ENCODE measurements around the gene RPL10. TPM values are rescaled to one million over a fixed set of nuclear protein-coding genes. Genes with fewer than 3 reads are reported as not detected.

RPL10 gene
- total and polyA plus RNA-seq, 2 of the 13 experiments (the other 11 are each of a cell fraction or from before 2014, with no cell fraction given), result 2,381 to 4,713 TPM

DNA sequence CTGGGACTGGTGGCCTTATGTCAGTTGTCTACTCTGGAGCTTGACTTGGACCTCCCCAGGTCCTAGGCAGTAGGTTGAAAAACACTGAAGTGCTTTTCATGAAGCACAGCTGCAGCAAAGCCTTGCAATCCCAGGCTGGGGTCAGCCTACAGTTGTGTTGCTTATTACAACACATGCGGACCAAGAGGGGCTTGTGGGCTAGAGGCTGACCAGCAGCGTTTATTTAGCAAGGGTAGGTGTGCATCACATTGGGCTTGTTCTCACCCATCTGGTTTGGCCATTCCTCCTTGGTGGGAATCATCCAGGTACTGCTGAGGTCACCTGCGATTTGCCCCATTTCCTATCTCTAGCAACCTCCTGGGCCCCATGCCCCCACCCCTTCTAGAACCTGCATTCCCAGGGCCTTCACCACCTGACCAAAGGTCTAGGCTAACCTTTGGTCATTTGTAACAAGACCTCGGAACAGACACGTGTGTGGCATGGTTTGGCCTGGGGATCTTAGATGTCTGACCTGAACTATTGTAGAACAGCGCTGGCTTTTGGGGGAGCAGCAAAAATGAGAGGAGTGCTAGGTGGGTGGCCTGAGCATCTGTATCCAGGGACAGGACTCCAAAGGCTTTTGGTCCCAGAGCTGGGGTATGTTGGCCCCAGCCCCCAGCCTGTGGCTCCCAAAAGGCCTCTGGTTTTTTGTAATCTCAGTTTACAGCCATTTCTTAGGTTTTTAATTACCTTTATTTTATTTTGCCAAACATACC is 3.0 kb downstream of the RPL10 start (continued):
- TF ChIP-seq, protein P1, sequence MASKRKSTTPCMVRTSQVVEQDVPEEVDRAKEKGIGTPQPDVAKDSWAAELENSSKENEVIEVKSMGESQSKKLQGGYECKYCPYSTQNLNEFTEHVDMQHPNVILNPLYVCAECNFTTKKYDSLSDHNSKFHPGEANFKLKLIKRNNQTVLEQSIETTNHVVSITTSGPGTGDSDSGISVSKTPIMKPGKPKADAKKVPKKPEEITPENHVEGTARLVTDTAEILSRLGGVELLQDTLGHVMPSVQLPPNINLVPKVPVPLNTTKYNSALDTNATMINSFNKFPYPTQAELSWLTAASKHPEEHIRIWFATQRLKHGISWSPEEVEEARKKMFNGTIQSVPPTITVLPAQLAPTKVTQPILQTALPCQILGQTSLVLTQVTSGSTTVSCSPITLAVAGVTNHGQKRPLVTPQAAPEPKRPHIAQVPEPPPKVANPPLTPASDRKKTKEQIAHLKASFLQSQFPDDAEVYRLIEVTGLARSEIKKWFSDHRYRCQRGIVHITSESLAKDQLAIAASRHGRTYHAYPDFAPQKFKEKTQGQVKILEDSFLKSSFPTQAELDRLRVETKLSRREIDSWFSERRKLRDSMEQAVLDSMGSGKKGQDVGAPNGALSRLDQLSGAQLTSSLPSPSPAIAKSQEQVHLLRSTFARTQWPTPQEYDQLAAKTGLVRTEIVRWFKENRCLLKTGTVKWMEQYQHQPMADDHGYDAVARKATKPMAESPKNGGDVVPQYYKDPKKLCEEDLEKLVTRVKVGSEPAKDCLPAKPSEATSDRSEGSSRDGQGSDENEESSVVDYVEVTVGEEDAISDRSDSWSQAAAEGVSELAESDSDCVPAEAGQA (IDR thresholded peaks at IDR 0.05; ENCODE audit: low read depth), result no peak
- TF ChIP-seq, protein P1 (CRISPR knock-in tag; IDR thresholded peaks at IDR 0.05; ENCODE audit: borderline replicate concordance), result no peak
- TF ChIP-seq, protein P2, sequence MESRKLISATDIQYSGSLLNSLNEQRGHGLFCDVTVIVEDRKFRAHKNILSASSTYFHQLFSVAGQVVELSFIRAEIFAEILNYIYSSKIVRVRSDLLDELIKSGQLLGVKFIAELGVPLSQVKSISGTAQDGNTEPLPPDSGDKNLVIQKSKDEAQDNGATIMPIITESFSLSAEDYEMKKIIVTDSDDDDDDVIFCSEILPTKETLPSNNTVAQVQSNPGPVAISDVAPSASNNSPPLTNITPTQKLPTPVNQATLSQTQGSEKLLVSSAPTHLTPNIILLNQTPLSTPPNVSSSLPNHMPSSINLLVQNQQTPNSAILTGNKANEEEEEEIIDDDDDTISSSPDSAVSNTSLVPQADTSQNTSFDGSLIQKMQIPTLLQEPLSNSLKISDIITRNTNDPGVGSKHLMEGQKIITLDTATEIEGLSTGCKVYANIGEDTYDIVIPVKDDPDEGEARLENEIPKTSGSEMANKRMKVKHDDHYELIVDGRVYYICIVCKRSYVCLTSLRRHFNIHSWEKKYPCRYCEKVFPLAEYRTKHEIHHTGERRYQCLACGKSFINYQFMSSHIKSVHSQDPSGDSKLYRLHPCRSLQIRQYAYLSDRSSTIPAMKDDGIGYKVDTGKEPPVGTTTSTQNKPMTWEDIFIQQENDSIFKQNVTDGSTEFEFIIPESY (CRISPR knock-in tag; IDR thresholded peaks at IDR 0.05), result no peak
- no peak for TF ChIP-seq TRIM24 (CRISPR knock-in tag; IDR thresholded peaks at IDR 0.05)
- TF ChIP-seq NFRKB (IDR thresholded peaks at IDR 0.05), result no peak
- TF ChIP-seq HNF4A (CRISPR knock-in tag; IDR thresholded peaks at IDR 0.05), result peak; percentile 64
- TF ChIP-seq, protein P3, sequence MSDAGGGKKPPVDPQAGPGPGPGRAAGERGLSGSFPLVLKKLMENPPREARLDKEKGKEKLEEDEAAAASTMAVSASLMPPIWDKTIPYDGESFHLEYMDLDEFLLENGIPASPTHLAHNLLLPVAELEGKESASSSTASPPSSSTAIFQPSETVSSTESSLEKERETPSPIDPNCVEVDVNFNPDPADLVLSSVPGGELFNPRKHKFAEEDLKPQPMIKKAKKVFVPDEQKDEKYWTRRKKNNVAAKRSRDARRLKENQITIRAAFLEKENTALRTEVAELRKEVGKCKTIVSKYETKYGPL (CRISPR knock-in tag; IDR thresholded peaks at IDR 0.05), result no peak
- no peak for TF ChIP-seq EEA1 (CRISPR knock-in tag; IDR thresholded peaks at IDR 0.05; ENCODE audit: borderline replicate concordance)
- no peak for TF ChIP-seq TAF1 (CRISPR knock-in tag; IDR thresholded peaks at IDR 0.05)
- TF ChIP-seq ZNF577 (CRISPR knock-in tag; IDR thresholded peaks at IDR 0.05; ENCODE audit: borderline replicate concordance, low read depth), result no peak
- TF ChIP-seq ZNF30 (CRISPR knock-in tag; IDR thresholded peaks at IDR 0.05), result no peak
- no peak for TF ChIP-seq CBFB (CRISPR knock-in tag; IDR thresholded peaks at IDR 0.05)
- TF ChIP-seq ZNF670 (CRISPR knock-in tag; IDR thresholded peaks at IDR 0.05; ENCODE audit: borderline replicate concordance), result no peak
- TF ChIP-seq ZSCAN9 (CRISPR knock-in tag; IDR thresholded peaks at IDR 0.05; ENCODE audit: borderline replicate concordance), result no peak
- TF ChIP-seq, protein P4, sequence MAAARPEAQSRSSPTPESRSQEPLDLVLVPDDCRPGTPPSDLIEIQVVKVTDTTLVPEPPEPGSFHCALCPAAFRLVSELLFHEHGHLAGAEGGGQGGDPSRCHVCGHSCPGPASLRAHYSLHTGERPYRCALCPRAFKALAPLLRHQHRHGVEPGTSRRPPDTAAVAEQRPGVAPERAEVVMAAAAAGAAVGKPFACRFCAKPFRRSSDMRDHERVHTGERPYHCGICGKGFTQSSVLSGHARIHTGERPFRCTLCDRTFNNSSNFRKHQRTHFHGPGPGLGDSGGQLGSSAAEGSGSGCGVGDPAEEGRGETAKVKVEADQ (CRISPR knock-in tag; IDR thresholded peaks at IDR 0.05; ENCODE audit: borderline replicate concordance), result no peak
- TF ChIP-seq CBX1 (IDR thresholded peaks at IDR 0.05; ENCODE audit: low read depth), result no peak
- TF ChIP-seq FOXA3 (CRISPR knock-in tag; IDR thresholded peaks at IDR 0.05), result peak; percentile 49; the same call in 1 of the 2 replicates
- TF ChIP-seq, protein P5, sequence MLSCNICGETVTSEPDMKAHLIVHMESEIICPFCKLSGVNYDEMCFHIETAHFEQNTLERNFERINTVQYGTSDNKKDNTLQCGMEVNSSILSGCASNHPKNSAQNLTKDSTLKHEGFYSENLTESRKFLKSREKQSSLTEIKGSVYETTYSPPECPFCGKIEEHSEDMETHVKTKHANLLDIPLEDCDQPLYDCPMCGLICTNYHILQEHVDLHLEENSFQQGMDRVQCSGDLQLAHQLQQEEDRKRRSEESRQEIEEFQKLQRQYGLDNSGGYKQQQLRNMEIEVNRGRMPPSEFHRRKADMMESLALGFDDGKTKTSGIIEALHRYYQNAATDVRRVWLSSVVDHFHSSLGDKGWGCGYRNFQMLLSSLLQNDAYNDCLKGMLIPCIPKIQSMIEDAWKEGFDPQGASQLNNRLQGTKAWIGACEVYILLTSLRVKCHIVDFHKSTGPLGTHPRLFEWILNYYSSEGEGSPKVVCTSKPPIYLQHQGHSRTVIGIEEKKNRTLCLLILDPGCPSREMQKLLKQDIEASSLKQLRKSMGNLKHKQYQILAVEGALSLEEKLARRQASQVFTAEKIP (CRISPR knock-in tag; IDR thresholded peaks at IDR 0.05; ENCODE audit: borderline replicate concordance), result no peak

Data from HepG2 (cell line).